WTC11 (cell line): Measurements from ENCODE around the gene MIXL1. TPM values are rescaled to one million over a fixed set of nuclear protein-coding genes. Genes with fewer than 3 reads are reported as not detected.

ENCODE experiments used
- ATAC-seq: fragments of 200-7000 bp; cut with Tn5 transposase; 2 replicates; pipeline ENCODE4 v1.10.0; 2021; ENCODE audit warnings: mild to moderate bottlenecking, moderate library complexity
- CTCF ChIA-PET: fragments of 300-600 bp; sonication (Branson Sonifier 250); formaldehyde crosslinking; loops from one replicate; lab custom pipeline; 2021; ENCODE audit warnings: antibody characterized with exemption; lab: Charles Lee
- POLR2A ChIA-PET: fragments of 350-600 bp; sonication (Branson Sonifier 250); formaldehyde crosslinking; loops from one replicate; lab custom pipeline; 2021; ENCODE audit warnings: antibody characterized with exemption; lab: Charles Lee
- DNase-seq: peaks from one replicate; pipeline ENCODE4 v3.0.0; 2021; ENCODE audit warnings: low spot score
- H3K27ac Mint-ChIP-seq: 2 replicates; pipeline ENCODE4 v1.8.0; 2021; ENCODE audit warnings: mixed read lengths
- H3K27me3 Mint-ChIP-seq: 2 replicates; pipeline ENCODE4 v1.8.0; 2021; ENCODE audit warnings: low read depth, mild to moderate bottlenecking, moderate library complexity, mixed read lengths
- H3K36me3 Mint-ChIP-seq: 2 replicates; pipeline ENCODE4 v1.8.0; 2021; ENCODE audit warnings: mixed read lengths
- H3K4me1 Mint-ChIP-seq: 2 replicates; pipeline ENCODE4 v1.8.0; 2022; ENCODE audit warnings: mixed read lengths
- H3K4me3 Mint-ChIP-seq: 2 replicates; pipeline ENCODE4 v1.8.0; 2021; ENCODE audit warnings: mild to moderate bottlenecking, moderate library complexity, mixed read lengths
- H3K9me3 Mint-ChIP-seq: 2 replicates; pipeline ENCODE4 v1.8.0; 2021; ENCODE audit warnings: mixed read lengths
- FOXJ3 ChIP-seq: sonication (generic); formaldehyde crosslinking; IDR thresholded peaks from 2 replicates; pipeline ENCODE4 v1.9.0; 2021; ENCODE audit warnings: missing genetic modification reagents, mild to moderate bottlenecking, borderline replicate concordance
- TEAD1 ChIP-seq: sonication (generic); formaldehyde crosslinking; IDR thresholded peaks from 2 replicates; pipeline ENCODE4 v1.8.0; 2022; ENCODE audit warnings: mild to moderate bottlenecking, missing genetic modification reagents
- ZNF121 ChIP-seq: sonication (generic); formaldehyde crosslinking; IDR thresholded peaks from 2 replicates; pipeline ENCODE4 v1.8.0; 2023; ENCODE audit warnings: missing genetic modification reagents
- ZNF396 ChIP-seq: fragments of 250-450 bp; sonication (Bioruptor Pico); IDR thresholded peaks from 2 replicates; pipeline ENCODE4 v1.8.0; 2021; ENCODE audit warnings: mild to moderate bottlenecking, moderate library complexity, borderline replicate concordance
- ZNF416 ChIP-seq: fragments of 250-450 bp; sonication (Bioruptor Pico); IDR thresholded peaks from 2 replicates; pipeline ENCODE4 v1.9.0; 2021; ENCODE audit warnings: mild to moderate bottlenecking, inconsistent platforms
- total RNA-seq: library from RNA; stranded (reverse); gene quantifications from 3 replicates; pipeline ENCODE4 v1.2.3, GENCODE V29; 2021
- TF ChIP-seq, protein P1 (sequence below): sonication (generic); formaldehyde crosslinking; IDR thresholded peaks from 2 replicates; pipeline ENCODE4 v1.8.1; 2023; ENCODE audit warnings: mild to moderate bottlenecking, moderate library complexity, missing genetic modification reagents
- TF ChIP-seq, protein P2 (sequence below): fragments of 200-600 bp; IDR thresholded peaks from 2 replicates; pipeline ENCODE4 v1.8.0; 2022; ENCODE audit warnings: antibody characterized with exemption
- TF ChIP-seq, protein P3 (sequence below): fragments of 250-450 bp; sonication (Bioruptor Pico); IDR thresholded peaks from 2 replicates; pipeline ENCODE4 v1.9.0; 2021; ENCODE audit warnings: mild to moderate bottlenecking, borderline replicate concordance
- TF ChIP-seq, protein P4 (sequence below): sonication (generic); formaldehyde crosslinking; conservative IDR thresholded peaks from 2 replicates; pipeline ENCODE4 v1.8.1; 2022; ENCODE audit warnings: mild to moderate bottlenecking, missing genetic modification reagents
- TF ChIP-seq, protein P5 (sequence below): sonication (generic); formaldehyde crosslinking; IDR thresholded peaks from 2 replicates; pipeline ENCODE4 v1.8.1; 2022; ENCODE audit warnings: missing genetic modification reagents, borderline replicate concordance
- TF ChIP-seq, protein P6 (sequence below): sonication (generic); formaldehyde crosslinking; IDR thresholded peaks from 2 replicates; pipeline ENCODE4 v1.8.1; 2022; ENCODE audit warnings: low read depth, missing genetic modification reagents, borderline replicate concordance
- TF ChIP-seq, protein P7 (sequence below): sonication (generic); formaldehyde crosslinking; IDR thresholded peaks from 2 replicates; pipeline ENCODE4 v1.8.0; 2022; ENCODE audit warnings: mild to moderate bottlenecking, missing genetic modification reagents
- TF ChIP-seq, protein P8 (sequence below): fragments of 250-450 bp; sonication (Bioruptor Pico); conservative IDR thresholded peaks from 2 replicates; pipeline ENCODE4 v1.9.0; 2021; ENCODE audit warnings: mild to moderate bottlenecking

The MIXL1 gene
- total RNA-seq, 1 experiment from 2014 or later: 6.4 TPM

DNA sequence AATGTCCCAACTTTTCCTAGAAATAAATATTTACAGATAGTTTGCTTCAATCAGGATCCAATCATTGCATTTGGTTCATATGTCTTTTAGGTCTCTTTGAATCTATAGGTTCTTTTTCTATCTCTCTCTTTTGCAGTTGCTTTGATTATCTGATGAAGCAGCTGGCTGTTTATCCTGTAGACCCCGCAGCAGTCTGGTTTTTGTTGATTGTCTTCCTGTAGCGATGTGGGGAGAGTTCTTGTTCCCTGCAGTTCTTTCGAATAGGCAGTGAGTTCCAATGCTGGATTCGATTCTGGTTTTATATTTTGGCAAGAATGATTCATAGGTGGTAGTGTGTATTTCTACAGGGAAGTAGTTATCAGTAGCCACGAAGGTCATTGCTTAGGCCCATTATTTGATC is 7.4 kb upstream of the MIXL1 start:
- Mint-ChIP-seq H3K4me1 (peaks cover 60% of the 10 kb centered on the region), H3K9me3 (no peaks in the 10 kb centered on the region), H3K36me3 (no peaks in the 10 kb centered on the region), H3K27me3 (peaks cover 3% of the 10 kb centered on the region), H3K27ac (no peak overlapping the region; the same call in 1 of the 2 replicates)
- DNase-seq (no peak), ATAC-seq (no peak)
- ChIA-PET POLR2A (no interaction called here), CTCF (interaction anchor here (0.6 to 1.5 kb wide), 4 partner anchors 13 to 91 kb away, joined by 3 to 4 read pairs (median 4); no protein-coding TSS in a partner anchor)
- TF ChIP-seq, protein P1, sequence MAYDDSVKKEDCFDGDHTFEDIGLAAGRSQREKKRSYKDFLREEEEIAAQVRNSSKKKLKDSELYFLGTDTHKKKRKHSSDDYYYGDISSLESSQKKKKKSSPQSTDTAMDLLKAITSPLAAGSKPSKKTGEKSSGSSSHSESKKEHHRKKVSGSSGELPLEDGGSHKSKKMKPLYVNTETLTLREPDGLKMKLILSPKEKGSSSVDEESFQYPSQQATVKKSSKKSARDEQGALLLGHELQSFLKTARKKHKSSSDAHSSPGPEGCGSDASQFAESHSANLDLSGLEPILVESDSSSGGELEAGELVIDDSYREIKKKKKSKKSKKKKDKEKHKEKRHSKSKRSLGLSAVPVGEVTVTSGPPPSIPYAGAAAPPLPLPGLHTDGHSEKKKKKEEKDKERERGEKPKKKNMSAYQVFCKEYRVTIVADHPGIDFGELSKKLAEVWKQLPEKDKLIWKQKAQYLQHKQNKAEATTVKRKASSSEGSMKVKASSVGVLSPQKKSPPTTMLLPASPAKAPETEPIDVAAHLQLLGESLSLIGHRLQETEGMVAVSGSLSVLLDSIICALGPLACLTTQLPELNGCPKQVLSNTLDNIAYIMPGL: no peak
- TF ChIP-seq ZNF396 (CRISPR knock-in tag): no peak
- TF ChIP-seq FOXJ3: no peak
- TF ChIP-seq, protein P2, sequence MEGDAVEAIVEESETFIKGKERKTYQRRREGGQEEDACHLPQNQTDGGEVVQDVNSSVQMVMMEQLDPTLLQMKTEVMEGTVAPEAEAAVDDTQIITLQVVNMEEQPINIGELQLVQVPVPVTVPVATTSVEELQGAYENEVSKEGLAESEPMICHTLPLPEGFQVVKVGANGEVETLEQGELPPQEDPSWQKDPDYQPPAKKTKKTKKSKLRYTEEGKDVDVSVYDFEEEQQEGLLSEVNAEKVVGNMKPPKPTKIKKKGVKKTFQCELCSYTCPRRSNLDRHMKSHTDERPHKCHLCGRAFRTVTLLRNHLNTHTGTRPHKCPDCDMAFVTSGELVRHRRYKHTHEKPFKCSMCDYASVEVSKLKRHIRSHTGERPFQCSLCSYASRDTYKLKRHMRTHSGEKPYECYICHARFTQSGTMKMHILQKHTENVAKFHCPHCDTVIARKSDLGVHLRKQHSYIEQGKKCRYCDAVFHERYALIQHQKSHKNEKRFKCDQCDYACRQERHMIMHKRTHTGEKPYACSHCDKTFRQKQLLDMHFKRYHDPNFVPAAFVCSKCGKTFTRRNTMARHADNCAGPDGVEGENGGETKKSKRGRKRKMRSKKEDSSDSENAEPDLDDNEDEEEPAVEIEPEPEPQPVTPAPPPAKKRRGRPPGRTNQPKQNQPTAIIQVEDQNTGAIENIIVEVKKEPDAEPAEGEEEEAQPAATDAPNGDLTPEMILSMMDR: no peak
- TF ChIP-seq, protein P3, sequence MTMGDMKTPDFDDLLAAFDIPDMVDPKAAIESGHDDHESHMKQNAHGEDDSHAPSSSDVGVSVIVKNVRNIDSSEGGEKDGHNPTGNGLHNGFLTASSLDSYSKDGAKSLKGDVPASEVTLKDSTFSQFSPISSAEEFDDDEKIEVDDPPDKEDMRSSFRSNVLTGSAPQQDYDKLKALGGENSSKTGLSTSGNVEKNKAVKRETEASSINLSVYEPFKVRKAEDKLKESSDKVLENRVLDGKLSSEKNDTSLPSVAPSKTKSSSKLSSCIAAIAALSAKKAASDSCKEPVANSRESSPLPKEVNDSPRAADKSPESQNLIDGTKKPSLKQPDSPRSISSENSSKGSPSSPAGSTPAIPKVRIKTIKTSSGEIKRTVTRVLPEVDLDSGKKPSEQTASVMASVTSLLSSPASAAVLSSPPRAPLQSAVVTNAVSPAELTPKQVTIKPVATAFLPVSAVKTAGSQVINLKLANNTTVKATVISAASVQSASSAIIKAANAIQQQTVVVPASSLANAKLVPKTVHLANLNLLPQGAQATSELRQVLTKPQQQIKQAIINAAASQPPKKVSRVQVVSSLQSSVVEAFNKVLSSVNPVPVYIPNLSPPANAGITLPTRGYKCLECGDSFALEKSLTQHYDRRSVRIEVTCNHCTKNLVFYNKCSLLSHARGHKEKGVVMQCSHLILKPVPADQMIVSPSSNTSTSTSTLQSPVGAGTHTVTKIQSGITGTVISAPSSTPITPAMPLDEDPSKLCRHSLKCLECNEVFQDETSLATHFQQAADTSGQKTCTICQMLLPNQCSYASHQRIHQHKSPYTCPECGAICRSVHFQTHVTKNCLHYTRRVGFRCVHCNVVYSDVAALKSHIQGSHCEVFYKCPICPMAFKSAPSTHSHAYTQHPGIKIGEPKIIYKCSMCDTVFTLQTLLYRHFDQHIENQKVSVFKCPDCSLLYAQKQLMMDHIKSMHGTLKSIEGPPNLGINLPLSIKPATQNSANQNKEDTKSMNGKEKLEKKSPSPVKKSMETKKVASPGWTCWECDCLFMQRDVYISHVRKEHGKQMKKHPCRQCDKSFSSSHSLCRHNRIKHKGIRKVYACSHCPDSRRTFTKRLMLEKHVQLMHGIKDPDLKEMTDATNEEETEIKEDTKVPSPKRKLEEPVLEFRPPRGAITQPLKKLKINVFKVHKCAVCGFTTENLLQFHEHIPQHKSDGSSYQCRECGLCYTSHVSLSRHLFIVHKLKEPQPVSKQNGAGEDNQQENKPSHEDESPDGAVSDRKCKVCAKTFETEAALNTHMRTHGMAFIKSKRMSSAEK (CRISPR knock-in tag): no peak
- TF ChIP-seq, all 79 proteins: peak for 0
- no peak overlapping the region for H3K4me3 Mint-ChIP-seq

DNA sequence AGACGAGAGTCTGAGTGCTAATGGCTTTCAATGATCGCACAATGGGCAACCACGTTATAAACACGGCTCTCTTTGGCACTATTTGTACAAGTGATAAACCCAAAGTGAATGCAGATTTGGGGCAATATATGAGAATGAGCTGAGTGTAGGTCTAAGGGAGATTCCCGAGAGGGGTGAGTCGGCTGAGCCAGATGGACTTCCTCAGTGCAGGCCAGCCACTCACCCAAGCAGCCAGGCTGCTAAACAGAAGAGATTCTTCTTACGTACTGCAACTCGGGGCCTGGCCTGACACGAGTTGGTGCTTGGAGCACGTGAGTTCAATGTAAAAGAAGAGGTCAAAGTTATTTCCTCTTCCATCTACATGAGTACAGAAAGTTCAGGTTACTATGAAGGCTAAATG is 6.2 kb upstream of the MIXL1 start:
- H3K9me3 Mint-ChIP-seq: no peaks in the 10 kb centered on the region
- TF ChIP-seq, protein P4, sequence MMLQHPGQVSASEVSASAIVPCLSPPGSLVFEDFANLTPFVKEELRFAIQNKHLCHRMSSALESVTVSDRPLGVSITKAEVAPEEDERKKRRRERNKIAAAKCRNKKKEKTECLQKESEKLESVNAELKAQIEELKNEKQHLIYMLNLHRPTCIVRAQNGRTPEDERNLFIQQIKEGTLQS (CRISPR knock-in tag): no peak
- TF ChIP-seq TEAD1 (CRISPR knock-in tag) (no peak), ZNF416 (CRISPR knock-in tag) (no peak), ZNF121 (CRISPR knock-in tag) (no peak)
- TF ChIP-seq, protein P5, sequence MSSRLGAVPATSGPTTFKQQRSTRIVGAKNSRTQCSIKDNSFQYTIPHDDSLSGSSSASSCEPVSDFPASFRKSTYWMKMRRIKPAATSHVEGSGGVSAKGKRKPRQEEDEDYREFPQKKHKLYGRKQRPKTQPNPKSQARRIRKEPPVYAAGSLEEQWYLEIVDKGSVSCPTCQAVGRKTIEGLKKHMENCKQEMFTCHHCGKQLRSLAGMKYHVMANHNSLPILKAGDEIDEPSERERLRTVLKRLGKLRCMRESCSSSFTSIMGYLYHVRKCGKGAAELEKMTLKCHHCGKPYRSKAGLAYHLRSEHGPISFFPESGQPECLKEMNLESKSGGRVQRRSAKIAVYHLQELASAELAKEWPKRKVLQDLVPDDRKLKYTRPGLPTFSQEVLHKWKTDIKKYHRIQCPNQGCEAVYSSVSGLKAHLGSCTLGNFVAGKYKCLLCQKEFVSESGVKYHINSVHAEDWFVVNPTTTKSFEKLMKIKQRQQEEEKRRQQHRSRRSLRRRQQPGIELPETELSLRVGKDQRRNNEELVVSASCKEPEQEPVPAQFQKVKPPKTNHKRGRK (CRISPR knock-in tag): no peak
- TF ChIP-seq, protein P6, sequence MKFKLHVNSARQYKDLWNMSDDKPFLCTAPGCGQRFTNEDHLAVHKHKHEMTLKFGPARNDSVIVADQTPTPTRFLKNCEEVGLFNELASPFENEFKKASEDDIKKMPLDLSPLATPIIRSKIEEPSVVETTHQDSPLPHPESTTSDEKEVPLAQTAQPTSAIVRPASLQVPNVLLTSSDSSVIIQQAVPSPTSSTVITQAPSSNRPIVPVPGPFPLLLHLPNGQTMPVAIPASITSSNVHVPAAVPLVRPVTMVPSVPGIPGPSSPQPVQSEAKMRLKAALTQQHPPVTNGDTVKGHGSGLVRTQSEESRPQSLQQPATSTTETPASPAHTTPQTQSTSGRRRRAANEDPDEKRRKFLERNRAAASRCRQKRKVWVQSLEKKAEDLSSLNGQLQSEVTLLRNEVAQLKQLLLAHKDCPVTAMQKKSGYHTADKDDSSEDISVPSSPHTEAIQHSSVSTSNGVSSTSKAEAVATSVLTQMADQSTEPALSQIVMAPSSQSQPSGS: no peak
- TF ChIP-seq, protein P7, sequence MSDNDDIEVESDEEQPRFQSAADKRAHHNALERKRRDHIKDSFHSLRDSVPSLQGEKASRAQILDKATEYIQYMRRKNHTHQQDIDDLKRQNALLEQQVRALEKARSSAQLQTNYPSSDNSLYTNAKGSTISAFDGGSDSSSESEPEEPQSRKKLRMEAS (CRISPR knock-in tag): no peak
- TF ChIP-seq, protein P8, sequence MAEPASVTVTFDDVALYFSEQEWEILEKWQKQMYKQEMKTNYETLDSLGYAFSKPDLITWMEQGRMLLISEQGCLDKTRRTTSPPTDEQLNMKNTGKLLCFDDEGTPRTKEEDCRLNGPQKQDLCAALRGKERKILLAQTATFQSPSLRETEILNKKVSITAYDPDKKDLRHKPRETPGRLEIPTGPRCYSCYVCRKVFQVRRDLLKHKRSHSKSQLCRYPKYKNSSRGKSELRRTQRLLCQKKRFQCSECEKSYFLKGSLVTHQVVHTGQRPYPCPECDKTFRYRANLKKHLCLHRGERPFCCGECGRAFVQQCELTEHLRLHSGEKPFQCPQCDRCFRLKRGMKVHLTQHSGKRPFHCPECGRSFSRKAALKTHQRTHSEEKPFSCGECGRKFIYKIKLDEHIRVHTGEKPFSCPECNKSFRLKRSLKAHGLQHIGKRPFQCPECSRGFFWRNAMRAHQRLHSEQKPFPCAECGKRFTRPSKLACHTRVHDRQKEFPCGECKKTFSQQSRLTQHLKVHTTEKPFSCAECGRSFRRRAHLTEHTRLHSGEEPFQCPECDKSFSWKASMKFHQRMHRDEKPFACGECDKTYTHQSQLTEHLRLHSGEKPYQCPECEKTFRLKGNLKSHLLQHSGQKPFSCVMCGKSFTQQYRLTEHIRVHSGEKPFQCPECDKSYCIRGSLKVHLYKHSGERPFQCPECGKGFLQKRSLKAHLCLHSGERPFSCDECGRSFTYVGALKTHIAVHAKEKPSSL: no peak
- peaks cover 61% of the 10 kb centered on the region for H3K4me1 Mint-ChIP-seq
- H3K27ac Mint-ChIP-seq: peak overlapping the region; percentile 88
- no peak overlapping the region for H3K4me3 Mint-ChIP-seq
- H3K36me3 Mint-ChIP-seq: no peaks in the 10 kb centered on the region
- ATAC-seq (no peak), DNase-seq (no peak)
- ChIA-PET POLR2A (no interaction called here), CTCF (interaction anchor here (1.5 kb wide), 1 partner anchor 92 kb away, joined by 4 read pairs; no protein-coding TSS in a partner anchor)
- peaks cover 1% of the 10 kb centered on the region for H3K27me3 Mint-ChIP-seq
